Activated naive CD4-positive, alpha-beta T cell treated with anti-CD3 and anti-CD28 coated beads, Interleukin-2, amount 50 U/mL, for 16 hours (primary cell): Measurements from ENCODE around the gene SLC22A31.
"Not testable (repeated sequence)": the region's sequence is repeated elsewhere in the genome, so short reads cannot be mapped to it uniquely, and the experiment has no call there.

Experiments
- DNase-seq: peaks from one replicate; pipeline ENCODE4 v3.0.0-alpha.2; 2020

SLC22A31 gene

DNA sequence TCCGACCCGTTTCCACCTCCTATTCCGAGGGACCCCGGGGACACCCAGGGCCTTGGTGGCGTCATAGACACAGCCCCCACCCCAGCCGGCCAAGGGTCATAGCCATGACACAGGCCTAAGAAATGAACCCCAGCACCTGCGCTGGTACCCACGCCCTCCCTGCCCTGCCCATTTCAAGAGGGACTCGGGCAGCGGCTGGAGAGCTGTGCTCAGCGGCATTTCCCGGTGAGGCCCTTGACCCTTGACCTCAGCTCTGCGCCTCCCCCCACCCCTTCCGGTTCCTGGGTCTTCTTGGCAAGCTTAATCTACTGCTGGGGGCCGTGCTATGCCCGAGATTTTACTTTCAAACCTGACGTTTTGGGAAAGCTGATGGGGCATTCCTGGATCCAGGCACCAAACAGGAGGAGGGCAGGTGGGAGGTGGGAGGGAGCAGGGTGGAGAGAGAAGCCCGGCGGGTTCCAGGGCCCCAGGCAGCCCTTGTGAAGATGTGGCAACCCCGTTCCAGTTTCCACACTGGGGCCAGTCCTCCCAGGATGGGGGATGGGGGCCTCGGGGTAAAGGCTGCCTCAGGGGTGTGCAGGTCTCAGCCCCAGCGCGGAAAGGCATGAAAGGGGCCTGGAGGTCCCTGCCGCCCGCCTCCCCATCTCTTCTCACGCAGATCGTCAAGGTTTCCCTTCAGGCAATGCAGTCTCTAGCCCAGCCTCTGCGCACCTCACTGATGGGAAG is at the start of gene SLC22A31:
TSS of gene SLC22A31 (minus strand) at position 414 of the 726 bp plus-strand sequence. CDS start at position 378, 36 bp downstream.
- peak; percentile 57 for DNase-seq

DNA sequence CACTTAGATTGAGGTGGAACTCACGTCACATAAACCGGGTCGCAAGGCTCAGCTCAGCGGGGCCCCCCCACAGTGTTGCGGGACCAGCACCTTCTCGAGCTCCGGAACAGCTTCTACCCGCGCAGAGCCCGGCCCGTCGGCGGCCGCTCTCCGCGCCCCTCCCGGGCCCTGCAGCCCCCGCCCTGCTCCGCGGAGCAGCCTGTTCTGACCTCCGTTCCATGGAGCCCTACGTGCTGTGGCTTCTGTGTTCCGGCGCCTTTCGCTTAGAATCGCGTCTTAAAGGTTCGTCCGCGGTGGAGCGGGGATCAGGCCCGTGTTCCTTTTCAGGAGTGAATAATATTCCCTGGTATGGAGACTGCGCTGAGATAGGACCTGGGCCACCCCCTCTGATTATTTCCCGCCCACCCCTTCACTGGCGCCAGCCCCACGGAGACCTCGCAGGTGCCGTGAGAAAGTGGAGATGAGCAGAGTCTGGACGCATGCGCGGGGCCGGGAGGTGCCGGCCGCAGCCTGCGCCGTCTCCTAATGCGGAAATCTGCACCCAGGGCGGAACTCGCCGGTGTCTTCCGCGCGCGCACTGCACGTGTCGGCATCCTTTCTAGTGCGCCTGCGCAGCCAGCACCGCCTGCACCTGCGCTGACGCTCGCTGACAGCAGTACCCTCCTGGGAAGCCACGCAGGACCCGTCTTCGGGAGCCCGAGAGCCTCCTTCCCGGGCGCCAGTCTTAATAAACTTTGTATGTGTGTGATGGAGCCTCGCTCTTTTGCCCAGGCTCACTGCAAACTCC is 48.1 kb upstream of the SLC22A31 start:
- DNase-seq, result no peak

DNA sequence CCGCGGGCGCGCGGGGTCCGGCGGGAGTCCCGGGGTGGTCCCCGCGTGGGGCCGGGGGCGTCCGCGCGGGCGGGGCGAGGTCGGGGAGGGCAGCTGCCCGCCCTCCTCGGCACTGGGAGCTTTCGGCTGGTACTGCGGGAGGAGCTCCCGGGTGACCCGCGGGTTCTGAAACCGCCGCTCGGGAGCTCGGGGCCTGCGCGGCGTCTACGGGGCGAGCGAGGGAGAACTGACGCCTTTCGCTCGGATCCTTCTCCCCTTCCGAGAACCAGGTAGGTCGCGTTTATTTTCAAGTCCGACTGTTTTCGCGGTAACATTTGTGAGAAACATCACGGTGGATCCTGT is 47.4 kb upstream of the SLC22A31 start:
- DNase-seq, result not testable (repeated sequence)

DNA sequence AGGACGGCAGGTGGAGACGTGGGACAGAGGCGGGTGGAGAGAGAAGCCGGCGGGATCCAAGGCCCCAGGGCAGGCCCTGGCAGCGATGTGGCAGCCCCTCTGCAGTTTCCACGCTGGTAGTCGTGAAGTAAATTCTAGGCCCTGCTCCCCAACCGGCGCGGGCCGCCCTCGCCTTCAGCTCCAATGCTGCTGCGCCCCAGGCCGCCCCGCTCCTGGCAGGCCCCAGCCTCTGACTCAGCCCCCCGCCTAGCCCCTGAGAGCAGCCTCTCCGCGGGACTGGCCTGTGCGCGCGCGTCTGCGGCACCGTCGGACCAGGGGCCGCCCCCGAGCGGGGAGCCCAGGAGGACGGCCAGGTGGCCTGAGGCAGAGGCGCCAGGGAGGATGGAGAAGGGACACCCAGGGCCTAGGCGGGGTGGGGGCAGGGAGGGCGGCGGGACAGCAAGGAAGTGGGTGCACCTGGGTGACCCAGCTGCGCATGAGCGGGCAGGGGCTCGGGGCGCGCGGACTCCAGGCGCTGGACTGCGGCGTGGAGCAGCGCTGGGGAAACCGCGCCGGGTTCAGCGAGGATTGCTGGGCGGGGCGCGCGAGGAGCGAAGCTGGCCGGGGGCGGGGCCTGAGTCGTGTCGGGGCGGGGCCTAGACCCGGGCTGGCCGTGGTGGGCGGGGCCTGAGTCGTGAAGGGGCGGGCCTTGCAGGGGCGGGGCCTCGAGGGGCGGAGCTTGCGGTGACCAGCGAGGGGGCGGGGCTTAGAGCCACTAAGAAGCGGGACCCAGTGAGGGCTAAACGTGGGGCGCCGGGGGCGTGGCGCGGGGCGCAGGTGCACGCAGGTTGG is 46.8 kb upstream of the SLC22A31 start:
- peak; percentile 90 for DNase-seq

DNA sequence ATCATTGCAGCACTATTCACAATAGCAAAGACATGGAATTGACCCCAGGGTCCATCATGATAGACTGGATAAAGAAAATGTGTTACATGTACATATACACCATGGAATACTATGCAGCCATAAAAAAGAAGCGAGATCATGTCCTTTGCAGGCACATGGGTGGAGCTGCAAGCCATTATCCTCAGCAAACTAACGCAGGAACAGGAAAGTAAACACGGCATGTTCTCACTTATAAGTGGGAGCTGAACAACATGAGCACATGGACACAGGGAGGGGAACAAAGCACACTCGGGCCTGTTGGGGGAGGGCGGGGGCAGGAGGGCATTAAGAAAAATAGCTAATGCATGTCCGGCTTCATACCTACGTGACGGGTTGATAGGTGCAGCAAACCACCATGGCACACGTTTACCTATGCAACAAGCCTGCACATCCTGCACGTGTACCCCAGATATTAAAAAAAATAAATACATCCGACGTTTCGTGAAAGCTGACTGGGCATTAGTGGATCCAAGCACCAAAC is 46.1 kb upstream of the SLC22A31 start:
- no peak for DNase-seq

DNA sequence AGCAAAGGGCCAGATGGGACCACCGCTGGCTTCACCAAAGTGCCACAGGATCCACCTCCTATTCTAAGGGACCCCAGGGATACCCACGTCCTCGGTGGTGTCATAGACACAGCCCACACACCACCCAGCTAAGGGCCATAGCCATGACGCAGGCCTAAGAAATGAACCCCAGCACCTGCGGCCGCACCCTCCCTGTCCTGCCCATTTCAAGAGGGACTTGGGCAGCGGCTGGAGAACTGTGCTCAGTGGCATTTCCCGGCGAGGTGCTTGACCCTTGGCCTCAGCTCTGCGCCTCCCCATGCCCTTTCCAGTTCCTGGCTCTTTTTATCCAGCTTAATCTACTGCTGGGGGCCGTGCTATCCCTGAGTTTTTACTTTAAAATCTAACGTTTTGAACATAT is 44.4 kb upstream of the SLC22A31 start:
- DNase-seq, result no peak

DNA sequence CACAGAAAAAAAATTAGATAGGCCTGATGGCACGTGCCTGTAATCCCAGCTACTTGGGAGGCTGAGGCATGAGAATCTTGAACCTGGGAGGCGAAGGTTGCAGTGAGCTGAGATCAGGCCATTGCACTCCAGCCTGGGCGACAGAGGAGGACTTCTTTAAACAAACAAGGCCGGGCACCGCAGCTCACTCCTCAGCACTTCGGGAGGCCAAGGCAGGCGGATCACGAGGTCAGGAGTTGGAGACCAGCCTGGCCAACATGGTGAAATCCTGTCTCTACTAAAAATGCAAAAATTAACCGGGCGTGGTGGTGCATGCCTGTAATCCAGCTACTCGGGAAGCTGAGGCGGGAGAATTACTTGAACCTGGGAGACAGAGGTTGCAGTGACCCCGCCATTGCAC is 43.9 kb upstream of the SLC22A31 start:
- not testable (repeated sequence) for DNase-seq

DNA sequence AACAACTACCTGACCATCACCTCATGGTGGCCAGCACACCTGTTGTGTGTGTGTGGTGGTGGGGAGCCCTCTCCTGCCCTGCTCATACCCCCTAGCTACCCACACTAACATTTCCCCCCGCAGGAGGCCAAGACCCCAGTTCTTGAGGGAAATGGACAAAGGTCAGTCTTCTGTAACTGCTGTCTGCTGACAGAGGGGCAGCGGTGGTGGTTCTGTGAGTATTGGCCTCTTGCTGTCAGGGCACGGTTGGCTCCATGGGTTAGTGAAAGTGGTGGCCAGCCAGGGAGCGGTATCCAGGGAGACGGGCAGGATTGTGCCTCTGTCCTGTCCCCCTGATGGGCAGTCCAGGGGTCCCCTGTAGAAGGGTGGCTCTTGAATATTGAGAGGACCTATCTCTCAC is 43.3 kb upstream of the SLC22A31 start:
- no peak for DNase-seq

DNA sequence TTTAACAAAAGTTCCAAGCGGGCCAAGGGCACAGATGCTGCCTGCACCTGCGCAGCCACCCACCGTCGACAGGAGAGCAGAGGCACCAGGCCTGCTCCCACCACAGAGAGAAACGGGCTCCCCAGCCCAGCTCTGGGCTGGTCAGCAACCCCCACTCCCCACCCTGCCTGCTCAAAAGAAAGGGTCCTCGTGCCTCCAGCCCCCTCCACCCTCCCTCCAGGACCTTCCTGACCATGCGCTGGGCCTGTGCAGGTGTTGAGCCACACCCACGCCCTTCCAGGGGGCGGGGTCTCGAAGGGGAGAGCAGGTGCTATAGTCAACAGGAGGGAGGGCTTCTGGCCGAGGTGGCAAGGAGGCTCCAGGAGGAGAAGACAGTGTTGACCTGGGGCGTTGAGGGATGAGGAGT is 42.5 kb upstream of the SLC22A31 start:
- no peak for DNase-seq

DNA sequence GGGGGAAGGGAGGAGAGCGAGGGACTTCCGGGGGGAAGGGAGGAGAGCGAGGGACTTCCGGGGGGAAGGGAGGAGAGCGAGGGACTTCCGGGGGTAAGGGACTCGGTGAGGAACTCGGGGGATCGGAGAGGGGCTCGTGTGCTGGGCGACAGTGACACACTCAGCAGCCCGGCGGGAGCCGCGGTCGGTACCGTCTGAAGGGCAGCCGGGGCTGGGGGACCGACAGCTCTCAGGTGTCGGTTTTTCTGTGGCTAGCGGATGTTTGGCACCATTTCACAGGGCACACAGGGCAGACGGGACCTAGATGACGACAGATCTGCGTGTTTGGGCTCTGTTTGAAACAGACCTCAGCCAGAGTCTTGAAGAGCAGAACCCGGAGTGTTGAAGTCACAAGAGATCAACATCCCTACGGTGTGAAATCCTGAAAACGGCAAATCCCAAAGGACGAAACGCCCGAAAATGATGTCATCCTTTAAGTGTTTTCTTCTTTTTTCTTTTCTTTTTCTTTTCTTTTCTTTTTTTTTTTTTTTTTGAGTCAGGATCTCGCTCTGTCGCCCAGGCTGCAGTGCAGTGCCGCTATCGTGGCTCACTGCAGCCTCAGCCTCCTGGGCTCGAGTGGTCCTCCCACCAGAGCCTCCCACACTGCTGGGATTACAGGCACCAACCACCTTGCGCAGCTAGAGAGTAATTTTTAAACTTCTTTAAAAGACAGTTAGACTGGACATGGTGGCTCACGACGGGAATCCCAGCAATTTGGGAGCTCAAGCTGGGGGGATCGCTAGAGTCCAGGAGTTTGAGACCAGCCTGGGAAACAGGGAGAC is 41.1 kb upstream of the SLC22A31 start:
- peak; percentile 77 for DNase-seq

DNA sequence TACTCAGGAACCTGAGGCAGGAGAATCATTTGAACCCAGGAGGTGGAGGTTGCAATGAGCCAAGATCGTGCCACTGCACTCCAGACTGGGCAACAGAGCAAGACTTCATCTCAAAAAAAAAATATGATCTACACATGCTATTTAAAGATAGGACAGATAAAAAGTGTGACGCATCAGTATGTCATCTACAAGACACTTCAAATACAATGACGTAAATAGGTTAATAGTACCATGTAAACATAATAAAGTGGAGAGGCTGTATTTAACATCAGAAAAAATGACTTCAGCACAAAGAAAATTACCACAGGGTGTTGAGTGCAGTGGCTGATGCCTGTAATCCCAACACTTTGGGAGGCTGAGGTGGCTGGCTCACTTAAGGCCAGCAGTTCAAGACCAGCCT is 37.4 kb upstream of the SLC22A31 start:
- DNase-seq, result no peak

DNA sequence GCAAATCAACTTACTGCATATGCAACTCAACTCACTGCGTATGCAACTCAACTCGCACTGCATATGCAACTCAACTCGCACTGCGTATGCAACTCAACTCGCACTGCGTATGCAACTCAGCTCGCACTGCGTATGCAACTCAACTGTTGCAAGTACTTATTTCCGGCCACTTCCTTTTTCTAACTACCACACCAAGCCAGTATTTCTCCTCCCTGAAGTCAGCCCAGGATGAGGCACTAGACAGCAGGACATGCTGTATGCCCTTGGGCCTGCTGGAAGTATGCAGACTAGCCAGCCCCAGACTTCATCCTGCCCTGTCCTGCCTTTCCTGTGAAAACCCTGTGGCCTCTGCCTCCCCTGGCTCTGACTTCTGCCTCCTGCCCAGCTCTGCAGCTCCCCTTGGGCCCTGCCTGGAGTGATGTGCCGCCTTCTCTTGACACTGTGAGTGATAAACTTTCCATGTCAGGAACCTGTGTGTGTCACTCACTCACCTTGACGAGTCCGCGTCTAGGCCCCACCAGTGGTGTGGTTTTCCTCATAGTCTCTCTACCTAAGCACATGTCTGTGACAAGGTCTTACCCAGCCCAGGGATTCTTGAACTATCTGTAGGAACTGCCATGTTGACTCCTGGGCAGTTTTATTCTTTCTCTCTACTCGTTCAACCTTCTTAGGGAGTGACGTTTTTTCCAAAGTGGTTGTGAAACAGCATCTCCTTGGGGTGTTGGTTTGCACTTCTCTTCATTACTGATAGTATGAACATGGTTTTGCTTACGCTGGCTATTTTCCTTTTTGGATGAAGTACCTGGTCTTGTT is 33.5 kb upstream of the SLC22A31 start:
- no peak for DNase-seq

DNA sequence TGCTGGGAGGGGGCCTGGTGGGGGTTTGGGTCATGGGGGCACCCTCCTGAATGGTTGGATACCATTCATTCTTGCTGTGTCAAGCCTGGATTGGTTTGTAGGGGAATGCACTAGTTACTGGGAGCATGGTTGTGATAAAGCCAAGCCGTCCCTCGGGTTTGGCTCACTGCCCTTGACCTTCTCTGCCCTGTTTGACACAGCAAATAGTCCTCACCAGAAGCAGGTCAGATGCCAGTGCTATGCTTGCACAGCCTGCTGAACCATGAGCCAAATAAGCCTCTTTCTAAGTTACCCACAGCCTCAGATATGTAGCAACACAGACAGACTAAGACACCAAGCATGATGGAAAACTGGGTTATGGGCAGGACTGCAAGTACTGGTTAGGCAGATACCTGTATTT is 31.8 kb upstream of the SLC22A31 start:
- no peak for DNase-seq

DNA sequence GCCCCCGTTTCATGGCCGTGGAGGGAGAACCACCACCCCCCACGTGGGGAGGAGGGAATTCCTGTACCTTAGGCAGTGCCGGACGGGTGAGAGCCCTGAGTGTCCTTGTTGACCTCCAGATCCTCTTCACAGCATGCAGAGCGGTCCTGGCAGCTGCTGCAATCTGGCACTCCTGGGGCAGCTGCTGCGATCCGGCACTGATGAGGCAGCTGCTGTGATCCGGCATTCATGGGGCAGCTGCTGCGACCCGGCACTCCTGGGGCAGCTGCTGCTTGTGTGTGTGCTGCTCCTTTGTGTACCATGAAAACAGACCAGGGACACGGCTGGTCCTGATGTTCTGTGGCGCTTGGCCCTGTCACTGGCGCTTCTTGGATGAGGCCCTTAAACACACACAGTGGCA is 29.9 kb upstream of the SLC22A31 start:
- DNase-seq, result no peak

DNA sequence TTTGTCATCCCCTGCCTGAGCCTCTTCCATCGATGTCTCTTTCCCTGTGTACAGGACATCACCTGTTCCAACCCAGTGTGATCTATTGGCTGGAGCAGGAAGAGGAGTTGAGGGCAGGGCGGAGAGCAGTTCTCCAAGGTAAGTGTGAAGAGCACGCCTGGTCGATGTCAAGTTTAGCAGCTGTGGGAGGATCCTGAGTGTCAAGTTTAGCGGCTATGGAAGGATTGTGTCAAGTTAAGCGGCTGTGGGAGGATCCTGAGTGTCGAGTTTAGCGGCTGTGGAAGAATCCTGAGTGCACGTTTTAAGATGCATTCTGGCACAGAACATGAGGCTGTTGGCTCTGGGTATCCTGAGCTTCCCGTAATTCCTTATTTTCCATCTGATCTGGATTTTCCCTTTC is 24.3 kb upstream of the SLC22A31 start:
- DNase-seq, result no peak

DNA sequence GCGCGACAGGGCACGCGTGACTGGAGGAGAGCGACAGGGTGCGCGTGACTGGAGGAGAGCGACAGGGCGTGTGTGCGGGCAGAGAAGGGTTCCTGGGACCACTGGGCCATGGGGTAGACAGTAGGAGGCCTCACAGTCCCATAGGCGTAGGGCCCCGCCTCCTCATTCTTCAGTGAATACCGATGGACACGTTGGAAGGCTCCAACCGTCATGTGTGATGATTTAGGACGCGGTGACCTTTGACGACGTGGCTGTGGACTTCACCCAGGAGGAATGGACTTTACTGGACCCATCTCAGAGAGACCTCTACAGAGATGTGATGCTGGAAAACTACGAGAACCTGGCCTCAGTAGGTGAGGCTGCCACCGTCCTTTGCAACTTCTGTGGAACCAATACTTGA is 22.6 kb upstream of the SLC22A31 start:
- DNase-seq, result no peak

DNA sequence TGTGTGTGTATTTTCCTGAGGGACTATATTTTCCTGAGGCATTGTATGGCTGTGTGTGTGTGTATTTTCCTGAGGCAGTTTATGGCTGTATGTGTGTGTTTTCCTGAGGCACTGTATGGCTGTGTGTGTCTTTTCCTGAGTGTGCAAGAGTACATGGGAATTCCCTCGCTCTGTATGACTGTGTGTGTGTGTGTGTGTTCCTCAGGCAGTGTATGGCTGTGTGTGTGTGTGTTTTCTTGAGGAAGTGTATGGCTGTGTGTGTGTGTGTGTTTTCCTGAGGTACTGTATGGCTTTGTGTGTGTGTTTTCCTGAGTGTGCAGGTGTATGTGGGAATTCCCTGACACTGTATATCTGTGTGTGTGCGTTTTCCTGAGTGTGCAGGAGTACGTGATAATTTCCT is 21.3 kb upstream of the SLC22A31 start:
- no peak for DNase-seq

DNA sequence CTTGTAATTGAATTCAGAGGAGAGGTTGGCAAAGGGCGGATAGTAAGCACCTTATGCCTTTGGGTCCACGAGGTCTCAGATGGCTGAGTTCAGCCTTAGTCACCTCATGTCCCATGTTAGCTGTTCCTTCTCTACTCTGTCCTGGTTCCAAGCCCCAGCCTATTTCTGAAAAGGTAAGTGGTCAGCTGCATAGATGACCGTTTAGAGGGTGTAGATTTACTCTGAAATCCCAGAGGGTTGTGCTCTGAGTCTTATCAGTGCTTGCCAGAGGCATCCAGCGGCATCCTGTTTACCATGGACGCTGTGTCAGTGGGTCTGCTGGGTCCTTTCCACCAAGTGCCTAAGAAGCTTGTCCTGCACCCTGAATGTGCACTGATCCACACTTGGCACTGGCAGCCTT is 19.0 kb upstream of the SLC22A31 start:
- DNase-seq, result no peak

DNA sequence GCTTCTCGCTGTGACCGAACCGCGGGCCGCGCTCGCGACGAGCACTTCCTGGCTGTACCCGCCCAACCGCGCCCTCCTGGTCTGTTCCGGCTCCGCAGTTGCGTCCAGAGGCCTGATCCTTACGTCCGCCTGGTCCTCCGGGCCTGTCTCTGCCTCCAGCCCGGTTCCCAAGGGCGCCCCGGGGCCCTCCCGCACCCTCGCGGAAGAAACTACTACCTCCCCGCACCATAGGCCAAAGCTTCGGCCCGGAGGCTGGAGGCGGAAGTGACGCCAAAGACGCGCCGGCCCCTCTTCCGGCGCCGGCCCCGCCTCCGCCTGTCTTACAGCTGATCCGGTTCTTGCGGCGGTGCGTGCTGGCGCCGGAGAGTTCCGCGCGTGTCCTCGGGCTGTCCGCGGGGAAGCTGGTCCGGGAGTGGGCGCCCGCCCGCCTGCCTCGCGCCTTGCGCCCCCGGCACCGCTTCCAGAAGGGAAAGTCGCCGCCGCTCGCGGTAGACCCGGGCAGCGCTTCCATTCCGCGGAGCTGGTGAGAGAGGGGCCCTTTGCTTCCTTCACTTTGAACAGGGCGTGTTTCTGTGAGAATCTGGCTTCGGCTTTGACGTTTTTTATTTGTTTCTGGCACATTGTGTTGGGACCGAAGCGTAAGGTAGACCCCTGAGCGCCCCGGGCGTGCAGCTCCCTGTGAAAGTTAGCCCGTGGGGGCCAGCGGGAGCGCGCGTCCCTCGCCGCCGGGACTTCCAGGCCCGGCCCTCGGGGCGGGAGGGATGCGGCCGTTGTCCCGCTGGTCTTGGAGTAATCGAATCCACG is 17.3 kb upstream of the SLC22A31 start, which contains the start of gene ZNF778:
TSS of gene ZNF778 (plus strand) at position 316 of the 804 bp plus-strand sequence. CDS start 3,425 bp downstream, outside the sequence.
- DNase-seq, result peak; percentile 82

DNA sequence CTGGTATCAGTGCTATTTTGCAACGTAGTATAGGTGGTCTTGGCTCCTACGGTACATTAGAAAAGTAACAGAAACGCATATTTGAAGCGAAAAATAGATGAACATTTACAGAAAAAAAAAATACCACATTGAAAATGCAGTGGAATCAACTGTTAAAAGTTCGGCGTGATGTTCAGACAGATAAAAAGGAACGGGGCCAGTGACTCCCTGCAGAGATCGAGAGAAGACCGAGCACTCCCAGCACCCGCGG is 16.7 kb upstream of the SLC22A31 start:
- no peak for DNase-seq
